MM.1S (cell line): ENCODE data around the gene PARP12.

Experiments
- EZH2 ChIP-seq: fragments of 300-600 bp; sonication (generic); optimal IDR thresholded peaks from 2 replicates; pipeline ENCODE3; 2017; ENCODE audit warnings: low read depth, mild to moderate bottlenecking, antibody characterized with exemption, low read length, mixed read lengths
- EZH2phosphoT487 ChIP-seq: fragments of 300-600 bp; sonication (generic); IDR thresholded peaks from 2 replicates; pipeline ENCODE4 v1.6.1; 2018; ENCODE audit warnings: antibody characterized with exemption, low read length

DNA sequence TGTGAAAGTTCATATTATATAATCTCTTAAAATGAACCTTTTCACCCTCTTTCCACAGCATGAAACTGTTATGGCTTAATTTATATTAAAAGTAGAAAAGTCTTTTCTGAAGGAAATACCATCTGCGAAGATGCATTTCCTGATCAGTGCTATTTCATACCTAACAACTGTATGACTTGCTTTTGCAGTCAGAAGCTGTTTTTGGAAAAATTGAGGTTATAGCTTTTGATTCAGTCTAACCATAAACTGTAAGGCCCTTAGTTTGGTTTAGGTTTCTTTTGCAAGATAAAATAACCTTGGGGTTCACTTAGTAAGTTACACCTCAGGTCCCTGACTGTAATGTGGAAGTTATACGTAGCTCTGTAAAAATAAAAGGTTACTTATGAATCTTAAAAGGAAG lies 22.7 kb upstream of the PARP12 start:
- TF ChIP-seq EZH2phosphoT487, result no peak
- TF ChIP-seq EZH2, result no peak
